Effector CD4-positive, alpha-beta T cell (primary cell): ENCODE results near the gene LDHD. TPM values are rescaled to one million over a fixed set of nuclear protein-coding genes. Genes with fewer than 3 reads are reported as not detected.
"Not testable (repeated sequence)": the region's sequence is repeated elsewhere in the genome, so short reads cannot be mapped to it uniquely, and the experiment has no call there.

ENCODE experiments used
- DNase-seq: peaks from one replicate; pipeline ENCODE4 v3.0.0-alpha.2; 2020
- total RNA-seq: gene quantifications from one replicate; lab custom pipeline; 2026; lab: John Stamatoyannopoulos, UW

LDHD gene
- total RNA-seq: not detected

GRCh38 chr16:75116081-75116910 lies at the start of gene LDHD:
TSS of gene LDHD (minus strand) at chr16:75116780. CDS start at chr16:75116720, 60 bp downstream.
- no peak for DNase-seq

DNA sequence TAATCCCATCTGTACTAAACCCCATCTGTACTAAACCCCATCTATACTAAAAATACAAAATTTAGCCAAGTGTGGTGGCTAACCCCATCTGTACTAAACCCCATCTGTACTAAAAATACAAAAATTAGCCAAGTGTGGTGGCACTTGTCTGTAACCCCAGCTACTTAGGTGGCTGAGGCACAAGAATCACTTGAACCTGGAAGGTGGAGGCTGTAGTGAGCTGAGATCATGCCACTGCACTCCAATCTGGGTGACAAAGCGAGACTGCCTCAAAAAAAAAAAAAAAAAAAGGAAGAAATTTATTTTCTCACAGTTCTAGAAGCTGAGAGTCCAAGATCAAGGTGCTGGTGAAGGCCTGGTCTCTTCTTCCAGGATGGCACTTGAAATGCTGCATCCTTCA lies 43.8 kb upstream of the LDHD start:
- DNase-seq: no peak

DNA sequence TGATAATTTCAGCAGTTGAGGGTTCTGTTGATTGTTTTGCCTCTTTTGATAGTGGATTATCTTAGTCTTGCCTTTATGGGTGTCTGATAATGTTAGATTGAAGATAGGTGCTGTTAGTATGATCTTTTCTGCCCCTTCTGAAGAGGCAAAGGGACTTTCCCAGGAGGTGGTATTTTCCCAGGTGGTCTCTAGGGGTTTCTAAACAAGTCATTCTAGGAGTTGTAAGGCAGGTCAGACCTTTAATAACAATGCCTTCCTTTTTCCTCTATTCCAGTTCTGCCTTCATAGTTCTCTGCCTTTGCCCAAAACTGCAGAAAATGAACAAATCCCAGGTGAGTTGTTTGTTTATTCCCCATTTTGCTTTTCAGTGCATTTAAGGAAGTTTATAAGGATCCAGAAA lies 36.1 kb upstream of the LDHD start:
- DNase-seq: no peak

DNA sequence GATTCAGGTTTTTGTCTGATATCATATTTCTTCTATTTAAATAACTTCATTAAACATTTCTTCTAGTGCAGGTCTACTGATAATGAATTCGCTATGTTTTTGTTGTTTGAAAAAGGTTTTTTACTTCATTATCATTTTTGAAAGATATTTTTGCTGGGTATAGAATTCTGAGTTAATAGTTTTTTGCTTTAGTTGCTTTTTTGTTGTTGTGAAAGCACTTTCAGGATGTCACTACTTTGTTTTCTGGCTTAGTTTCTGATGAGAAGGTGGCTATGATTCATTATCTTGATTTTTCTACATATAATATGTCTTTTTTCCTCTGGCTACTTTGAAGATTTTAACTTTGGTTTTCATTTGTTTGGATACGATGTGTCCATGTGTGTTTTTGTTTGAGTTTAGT lies 35.2 kb upstream of the LDHD start:
- no peak for DNase-seq

DNA sequence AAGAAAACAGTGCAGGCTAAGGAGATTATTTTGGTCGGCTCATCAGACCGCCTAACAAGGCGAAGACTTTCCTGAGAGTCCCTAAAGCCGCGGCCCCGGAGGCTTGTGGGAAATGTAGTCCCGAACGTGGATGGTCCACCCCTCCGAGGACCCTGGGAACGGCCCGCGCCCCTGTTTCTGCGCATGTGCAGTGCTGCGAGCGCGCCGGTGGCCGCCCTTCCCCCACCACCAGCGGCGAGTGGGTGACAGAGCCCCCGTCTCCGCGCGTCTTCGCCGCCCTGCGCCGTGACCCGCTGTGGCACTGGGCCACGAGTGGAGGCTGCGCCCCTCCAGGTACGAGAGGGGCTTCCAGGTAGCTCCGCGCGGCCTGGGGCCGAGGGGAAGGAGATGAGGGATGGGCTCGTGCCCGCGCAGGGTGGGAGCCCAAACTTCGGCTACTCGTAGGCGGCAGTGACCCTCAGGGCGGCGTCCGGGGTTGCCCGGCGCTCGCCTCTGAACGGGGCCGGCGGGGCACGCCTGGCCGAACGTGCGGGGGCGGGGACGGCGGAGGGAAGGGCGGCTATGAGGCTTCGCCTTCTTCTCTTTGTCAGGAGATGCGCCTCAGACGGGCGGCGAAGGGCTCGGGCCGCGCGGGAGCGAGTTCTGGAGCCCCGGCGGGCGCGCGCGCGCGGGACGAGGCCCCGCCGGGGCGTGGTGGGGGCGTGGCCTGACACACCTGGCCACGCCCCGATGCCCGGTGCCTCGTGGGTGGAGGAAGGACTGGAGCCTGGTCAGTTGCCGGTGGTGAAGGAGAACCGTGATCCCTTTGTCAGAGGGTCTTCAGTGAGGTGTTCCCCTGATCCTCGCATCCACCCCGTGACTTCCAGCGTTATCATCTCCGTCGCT lies 32.0 kb upstream of the LDHD start, which contains the start of gene ZFP1:
Gene ZFP1, plus strand, starts transcription at position 214 of the 885 bp plus-strand sequence. CDS start 4,428 bp downstream, outside the sequence.
- DNase-seq: peak; percentile 95

- no peak for DNase-seq
Observed at GRCh38 chr16:75147968-75148310, 31.4 kb upstream of the LDHD start.

GRCh38 chr16:75143941-75144340 lies 27.4 kb upstream of the LDHD start:
- no peak for DNase-seq

DNA sequence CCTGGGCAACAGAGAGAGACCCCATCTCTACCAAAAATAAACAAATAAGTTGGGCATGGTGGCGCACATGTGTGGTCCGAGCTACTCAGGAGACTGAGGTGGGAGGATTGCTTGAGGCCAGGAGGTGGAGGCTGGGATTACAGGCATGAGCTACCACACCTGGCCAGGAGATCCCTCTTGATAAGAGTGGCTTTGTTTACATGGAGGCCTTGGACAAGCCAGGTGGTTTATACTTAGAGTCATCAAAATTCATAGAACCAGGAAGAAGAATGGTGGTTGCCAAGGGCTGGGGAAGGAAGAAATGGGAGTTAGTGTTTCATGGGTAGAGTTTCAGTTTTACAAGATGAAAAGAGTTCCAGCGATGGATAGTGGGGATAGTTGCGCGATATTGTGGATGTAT lies 22.9 kb upstream of the LDHD start:
- no peak for DNase-seq

- no peak for DNase-seq
Observed at GRCh38 chr16:75138636-75139035, 22.1 kb upstream of the LDHD start.

DNA sequence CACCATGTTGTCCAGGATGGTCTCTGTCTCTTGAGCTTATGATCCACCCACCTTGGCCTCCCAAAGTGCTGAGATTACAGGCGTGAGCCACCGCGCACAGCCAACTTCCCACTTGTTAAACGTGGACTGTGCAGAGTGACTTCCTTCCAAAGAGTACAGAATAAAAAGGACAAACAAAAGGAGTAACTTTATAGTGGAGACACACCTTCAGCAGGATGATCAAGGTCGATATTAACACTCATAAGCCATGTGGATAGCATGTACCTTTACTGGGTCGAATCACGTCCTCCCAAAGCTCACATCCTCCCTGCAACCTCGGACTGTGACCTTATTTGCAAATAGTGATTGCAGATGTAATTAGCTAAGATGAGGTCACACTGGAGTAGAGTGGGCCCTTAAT lies 21.7 kb upstream of the LDHD start:
- no peak for DNase-seq

DNA sequence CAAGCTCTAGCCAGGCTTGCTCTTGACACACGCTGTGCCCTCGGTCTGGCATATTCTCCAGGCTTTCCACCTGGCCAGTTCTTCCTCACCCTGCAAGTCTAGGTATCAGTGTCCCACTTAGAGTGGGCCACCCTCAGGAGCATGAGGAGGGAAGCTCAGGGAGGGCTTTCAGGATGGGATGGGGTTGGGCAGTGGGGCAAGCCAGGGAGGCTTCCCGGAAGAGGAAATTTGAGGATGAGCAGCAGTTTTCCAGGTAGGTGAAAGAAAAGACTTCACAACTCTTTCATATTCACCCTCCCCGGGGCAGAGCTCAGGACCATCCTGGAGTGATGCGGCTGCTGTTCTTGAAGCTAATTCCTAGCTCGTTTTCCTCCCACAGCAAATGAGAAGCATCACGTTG lies 14.5 kb upstream of the LDHD start:
- DNase-seq: no peak

GRCh38 chr16:75130150-75130771 lies 13.7 kb upstream of the LDHD start:
- no peak for DNase-seq

DNA sequence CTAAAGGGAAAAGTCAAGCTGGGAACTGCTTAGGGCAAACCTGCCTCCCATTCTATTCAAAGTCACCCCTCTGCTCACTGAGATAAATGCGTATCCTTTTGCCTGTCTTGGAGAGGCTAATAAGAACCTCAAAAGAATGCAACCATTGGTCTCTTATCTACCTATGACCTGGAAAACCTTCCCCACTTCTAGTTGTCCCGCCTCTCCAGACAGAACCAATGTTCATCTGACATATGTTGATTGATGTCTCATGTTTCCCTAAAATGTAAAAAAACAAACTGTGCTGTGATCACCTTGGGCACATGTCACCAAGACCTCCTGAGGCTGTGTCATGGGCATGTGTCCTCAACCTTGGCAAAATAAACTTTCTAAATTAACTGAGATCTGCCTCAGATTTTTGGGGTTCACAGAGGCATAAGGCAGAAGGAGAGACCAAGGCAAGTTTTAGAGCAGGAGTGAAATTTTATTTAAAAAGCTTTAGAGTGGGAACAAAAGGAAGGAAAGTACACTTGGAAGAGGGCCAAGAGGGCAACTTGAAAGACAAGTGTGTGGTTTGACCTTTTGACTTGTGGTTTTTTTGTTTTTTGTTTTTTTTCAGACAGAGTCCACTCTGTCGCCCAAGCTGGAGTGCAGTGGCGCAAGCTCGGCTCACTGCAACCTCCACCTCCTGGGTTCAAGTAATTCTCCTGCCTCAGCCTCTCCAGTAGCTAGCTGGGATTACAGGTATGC lies 13.0 kb upstream of the LDHD start:
- not testable (repeated sequence) for DNase-seq

- no peak for DNase-seq
Observed at GRCh38 chr16:75127713-75128415, 11.3 kb upstream of the LDHD start.

DNA sequence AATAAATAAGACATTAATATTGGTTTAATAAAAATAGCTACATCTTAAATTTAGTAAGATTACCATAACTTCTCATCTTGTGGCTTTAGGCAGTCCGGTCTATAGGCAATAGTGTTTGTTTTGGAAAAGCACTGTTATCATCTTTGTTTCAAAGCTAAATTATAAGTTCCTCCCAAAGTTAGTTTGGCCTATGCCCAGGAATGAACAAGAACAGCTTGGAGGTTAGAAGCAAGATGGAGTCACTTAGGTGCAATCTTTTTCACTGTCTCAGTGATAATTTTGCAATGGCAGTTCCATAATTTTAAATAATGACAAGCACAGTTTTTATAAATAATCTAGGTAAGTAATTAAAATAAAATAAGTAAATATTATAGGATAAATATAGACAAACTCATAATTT lies 6.0 kb upstream of the LDHD start:
- DNase-seq: no peak

- DNase-seq: no peak
Observed at GRCh38 chr16:75121949-75122568, 5.5 kb upstream of the LDHD start.

- no peak for DNase-seq
Observed at GRCh38 chr16:75120253-75120652, 3.7 kb upstream of the LDHD start.

DNA sequence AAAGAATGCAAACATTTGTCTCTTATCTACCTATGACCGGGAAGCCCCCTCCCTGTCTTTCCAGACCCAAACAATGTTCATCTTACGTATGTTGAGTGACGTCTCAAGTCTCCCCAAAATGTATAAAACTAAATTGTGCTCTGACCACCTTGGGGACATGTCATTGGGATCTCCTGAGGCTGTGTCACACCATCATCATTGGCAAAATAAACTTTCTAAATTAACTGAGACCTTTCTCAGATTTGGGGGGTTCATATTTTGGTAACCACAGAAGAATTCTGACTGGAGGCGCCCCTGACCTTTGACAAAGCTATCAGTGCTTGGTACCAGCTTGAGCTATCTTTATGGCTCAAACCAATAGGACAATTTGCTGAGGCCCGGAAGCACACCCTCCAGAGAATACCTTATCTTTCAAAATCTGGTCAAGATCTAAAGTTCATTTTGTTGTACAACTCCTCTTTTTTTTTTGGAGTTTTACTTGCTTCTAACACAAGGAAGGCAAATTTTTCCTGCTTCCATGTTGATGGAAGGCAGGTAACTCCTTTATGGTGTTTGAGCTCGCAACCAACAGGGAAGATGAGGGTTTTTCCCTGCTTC lies 2.5 kb upstream of the LDHD start:
- no peak for DNase-seq

GRCh38 chr16:75116911-75117245 lies 298 bp upstream of the LDHD start:
- no peak for DNase-seq

- no peak for DNase-seq
Observed at GRCh38 chr16:75114946-75115825, 1.4 kb downstream of the LDHD start.
